NCI-H510A treated with DMSO at 0.1 percent for 48 hours (cell line): ENCODE data around the gene TLK2.
"Not testable (repeated sequence)": the region's sequence is repeated elsewhere in the genome, so short reads cannot be mapped to it uniquely, and the experiment has no call there.

Experiments
- DNase-seq: peaks from one replicate; lab custom pipeline; 2025; lab: John Stamatoyannopoulos, UW

The TLK2 gene

GRCh38 chr17:62601471-62601870, 122.8 kb downstream of the TLK2 start:
- DNase-seq, result no peak

GRCh38 chr17:62603783-62604182, 125.2 kb downstream of the TLK2 start:
- DNase-seq, result not testable (repeated sequence)

- DNase-seq, result no peak
Observed at GRCh38 chr17:62605588-62605987, 127.0 kb downstream of the TLK2 start.

GRCh38 chr17:62611292-62611691, 132.7 kb downstream of the TLK2 start:
- no peak for DNase-seq

GRCh38 chr17:62611728-62612127, 133.1 kb downstream of the TLK2 start:
- no peak for DNase-seq

GRCh38 chr17:62612289-62612688, 133.7 kb downstream of the TLK2 start:
- not testable (repeated sequence) for DNase-seq

GRCh38 chr17:62613095-62613494, 134.5 kb downstream of the TLK2 start:
- not testable (repeated sequence) for DNase-seq

- no peak for DNase-seq
Observed at GRCh38 chr17:62614142-62614541, 135.5 kb downstream of the TLK2 start.

GRCh38 chr17:62615503-62615902, 136.9 kb downstream of the TLK2 start:
- DNase-seq, result no peak

GRCh38 chr17:62616993-62617893, 138.6 kb downstream of the TLK2 start:
- no peak for DNase-seq

- no peak for DNase-seq
Observed at GRCh38 chr17:62617894-62618472, 139.4 kb downstream of the TLK2 start.

GRCh38 chr17:62618647-62619416, 140.2 kb downstream of the TLK2 start:
- DNase-seq, result no peak

- DNase-seq, result no peak
Observed at GRCh38 chr17:62619417-62620155, 141.0 kb downstream of the TLK2 start.

GRCh38 chr17:62621223-62621622, 142.6 kb downstream of the TLK2 start:
- no peak for DNase-seq

- no peak for DNase-seq
Observed at GRCh38 chr17:62625184-62625869, 146.7 kb downstream of the TLK2 start.

- DNase-seq, result no peak
Observed at GRCh38 chr17:62625870-62626200, 147.2 kb downstream of the TLK2 start.

GRCh38 chr17:62626719-62627218, 148.1 kb downstream of the TLK2 start:
- no peak for DNase-seq

GRCh38 chr17:62627219-62627903, 148.7 kb downstream of the TLK2 start, which contains the start of gene MRC2:
TSS of gene MRC2 (plus strand) at chr17:62627670. CDS start at chr17:62627803, 133 bp downstream.
- DNase-seq, result peak; percentile 51

- no peak for DNase-seq
Observed at GRCh38 chr17:62627904-62628633, 149.4 kb downstream of the TLK2 start.
